ENCODE data around the gene NT5DC2.

The NT5DC2 gene

GRCh38 chr3:52484680-52485461, 48.8 kb downstream of the NT5DC2 start:
- DNase-seq, result no peak

GRCh38 chr3:52483577-52484381, 49.9 kb downstream of the NT5DC2 start:
- DNase-seq, result no peak

GRCh38 chr3:52483081-52483480, 50.6 kb downstream of the NT5DC2 start:
- DNase-seq, result no peak

- DNase-seq, result no peak
Observed at GRCh38 chr3:52481819-52482521, 51.7 kb downstream of the NT5DC2 start.

GRCh38 chr3:52480768-52481715, 52.6 kb downstream of the NT5DC2 start:
- DNase-seq, result no peak

GRCh38 chr3:52479877-52480575, 53.6 kb downstream of the NT5DC2 start:
- DNase-seq, result no peak

- no peak for DNase-seq
Observed at GRCh38 chr3:52479037-52479876, 54.4 kb downstream of the NT5DC2 start.

GRCh38 chr3:52477796-52478095, 55.9 kb downstream of the NT5DC2 start:
- no peak for DNase-seq

- no peak for DNase-seq
Observed at GRCh38 chr3:52477076-52477795, 56.4 kb downstream of the NT5DC2 start.

All from KG1 (cell line).